ENCODE measurements around the gene NUDT14. TPM values are rescaled to one million over a fixed set of nuclear protein-coding genes. Genes with fewer than 3 reads are reported as not detected.

NUDT14 gene
- total RNA-seq, 2 experiments from 2014 or later: 25.3 to 27.9 TPM

- DNase-seq: no peak
- ATAC-seq: no peak
- Mint-ChIP-seq H3K4me1 (ENCODE audit: low read depth) (no peaks in the 10 kb centered on the region), H3K9me3 (ENCODE audit: insufficient read depth) (peaks cover 8% of the 10 kb centered on the region), H3K4me3 (no peak overlapping the region), H3K27ac (no peak overlapping the region), H3K27me3 (ENCODE audit: low read depth) (peaks cover 12% of the 10 kb centered on the region), H3K36me3 (ENCODE audit: low read depth) (no peaks in the 10 kb centered on the region)
- POLR2A ChIA-PET: no interaction called here
- CTCF ChIA-PET: no interaction called here
Measured at GRCh38 chr14:105136401-105137322, 44.5 kb downstream of the NUDT14 start.

- ATAC-seq (no peak), DNase-seq (no peak)
- no peak overlapping the region for H3K4me3 Mint-ChIP-seq
- no peak overlapping the region for H3K27ac Mint-ChIP-seq
- H3K27me3 Mint-ChIP-seq (ENCODE audit: low read depth): peaks cover 12% of the 10 kb centered on the region
- H3K36me3 Mint-ChIP-seq (ENCODE audit: low read depth): no peaks in the 10 kb centered on the region
- POLR2A ChIA-PET: no interaction called here
- H3K9me3 Mint-ChIP-seq (ENCODE audit: insufficient read depth): peaks cover 8% of the 10 kb centered on the region
- CTCF ChIA-PET: no interaction called here
- H3K4me1 Mint-ChIP-seq (ENCODE audit: low read depth): no peaks in the 10 kb centered on the region
Measured at GRCh38 chr14:105135700-105136395, 45.3 kb downstream of the NUDT14 start.

- no peak for DNase-seq
- Mint-ChIP-seq H3K9me3 (ENCODE audit: insufficient read depth) (peaks cover 5% of the 10 kb centered on the region), H3K27ac (no peak overlapping the region), H3K27me3 (ENCODE audit: low read depth) (peaks cover 15% of the 10 kb centered on the region), H3K4me1 (ENCODE audit: low read depth) (no peaks in the 10 kb centered on the region), H3K36me3 (ENCODE audit: low read depth) (no peaks in the 10 kb centered on the region), H3K4me3 (no peak overlapping the region)
- CTCF ChIA-PET: no interaction called here
- ATAC-seq: no peak
- POLR2A ChIA-PET: no interaction called here
Measured at GRCh38 chr14:105132921-105133654, 48.0 kb downstream of the NUDT14 start.

- Mint-ChIP-seq H3K36me3 (ENCODE audit: low read depth) (no peaks in the 10 kb centered on the region), H3K9me3 (ENCODE audit: insufficient read depth) (peaks cover 5% of the 10 kb centered on the region), H3K4me1 (ENCODE audit: low read depth) (no peaks in the 10 kb centered on the region), H3K27ac (no peak overlapping the region), H3K27me3 (ENCODE audit: low read depth) (peaks cover 15% of the 10 kb centered on the region), H3K4me3 (no peak overlapping the region)
- ChIA-PET CTCF (no interaction called here), POLR2A (no interaction called here)
- no peak for DNase-seq
- ATAC-seq: no peak
Measured at GRCh38 chr14:105131241-105131640, 49.9 kb downstream of the NUDT14 start.

GRCh38 chr14:105128059-105128458, 53.1 kb downstream of the NUDT14 start:
- H3K36me3 Mint-ChIP-seq (ENCODE audit: low read depth): no peaks in the 10 kb centered on the region
- H3K27ac Mint-ChIP-seq: no peak overlapping the region
- ATAC-seq (no peak), DNase-seq (no peak)
- peaks cover 24% of the 10 kb centered on the region for H3K27me3 Mint-ChIP-seq (ENCODE audit: low read depth)
- POLR2A ChIA-PET: no interaction called here
- CTCF ChIA-PET: interaction anchor here (1.0 kb wide), 1 partner anchor 62 kb away, joined by 3 read pairs; no protein-coding TSS in a partner anchor
- H3K9me3 Mint-ChIP-seq (ENCODE audit: insufficient read depth): peaks cover 5% of the 10 kb centered on the region
- no peak overlapping the region for H3K4me3 Mint-ChIP-seq
- H3K4me1 Mint-ChIP-seq (ENCODE audit: low read depth): peaks cover 5% of the 10 kb centered on the region

GRCh38 chr14:105126981-105127329, 54.2 kb downstream of the NUDT14 start:
- ChIA-PET POLR2A (no interaction called here), CTCF (no interaction called here)
- Mint-ChIP-seq H3K4me1 (ENCODE audit: low read depth) (peaks cover 5% of the 10 kb centered on the region), H3K27me3 (ENCODE audit: low read depth) (peaks cover 23% of the 10 kb centered on the region), H3K36me3 (ENCODE audit: low read depth) (no peaks in the 10 kb centered on the region), H3K27ac (no peak overlapping the region), H3K9me3 (ENCODE audit: insufficient read depth) (peaks cover 5% of the 10 kb centered on the region), H3K4me3 (no peak overlapping the region)
- no peak for DNase-seq
- ATAC-seq: no peak

- peaks cover 5% of the 10 kb centered on the region for H3K4me1 Mint-ChIP-seq (ENCODE audit: low read depth)
- POLR2A ChIA-PET: no interaction called here
- DNase-seq (peak; percentile 7), ATAC-seq (no peak)
- H3K27ac Mint-ChIP-seq: no peak overlapping the region
- H3K36me3 Mint-ChIP-seq (ENCODE audit: low read depth): no peaks in the 10 kb centered on the region
- peaks cover 5% of the 10 kb centered on the region for H3K9me3 Mint-ChIP-seq (ENCODE audit: insufficient read depth)
- peaks cover 23% of the 10 kb centered on the region for H3K27me3 Mint-ChIP-seq (ENCODE audit: low read depth)
- CTCF ChIA-PET: no interaction called here
- H3K4me3 Mint-ChIP-seq: no peak overlapping the region
Measured at GRCh38 chr14:105126126-105126980, 54.8 kb downstream of the NUDT14 start.

- Mint-ChIP-seq H3K36me3 (ENCODE audit: low read depth) (no peaks in the 10 kb centered on the region), H3K4me1 (ENCODE audit: low read depth) (peaks cover 5% of the 10 kb centered on the region), H3K27ac (no peak overlapping the region), H3K9me3 (ENCODE audit: insufficient read depth) (peaks cover 5% of the 10 kb centered on the region), H3K27me3 (ENCODE audit: low read depth) (peaks cover 23% of the 10 kb centered on the region), H3K4me3 (no peak overlapping the region)
- no peak for ATAC-seq
- ChIA-PET CTCF (interaction anchor here (0.6 kb wide), 1 partner anchor 138 kb away, joined by 3 read pairs; no protein-coding TSS in a partner anchor), POLR2A (no interaction called here)
- no peak for DNase-seq
Measured at GRCh38 chr14:105124823-105125222, 56.3 kb downstream of the NUDT14 start.

- Mint-ChIP-seq H3K4me3 (no peak overlapping the region), H3K4me1 (ENCODE audit: low read depth) (peaks cover 5% of the 10 kb centered on the region), H3K9me3 (ENCODE audit: insufficient read depth) (no peaks in the 10 kb centered on the region), H3K27ac (no peak overlapping the region), H3K36me3 (ENCODE audit: low read depth) (no peaks in the 10 kb centered on the region), H3K27me3 (ENCODE audit: low read depth) (peaks cover 23% of the 10 kb centered on the region)
- DNase-seq: no peak
- no peak for ATAC-seq
- CTCF ChIA-PET: interaction anchor here (0.6 kb wide), 1 partner anchor 138 kb away, joined by 3 read pairs; no protein-coding TSS in a partner anchor
- POLR2A ChIA-PET: no interaction called here
Measured at GRCh38 chr14:105123981-105124765, 56.9 kb downstream of the NUDT14 start.

GRCh38 chr14:105123064-105123665, 57.9 kb downstream of the NUDT14 start:
- H3K4me1 Mint-ChIP-seq (ENCODE audit: low read depth): peaks cover 5% of the 10 kb centered on the region
- ChIA-PET POLR2A (no interaction called here), CTCF (no interaction called here)
- H3K36me3 Mint-ChIP-seq (ENCODE audit: low read depth): no peaks in the 10 kb centered on the region
- no peak overlapping the region for H3K27ac Mint-ChIP-seq
- H3K27me3 Mint-ChIP-seq (ENCODE audit: low read depth): peaks cover 25% of the 10 kb centered on the region
- no peaks in the 10 kb centered on the region for H3K9me3 Mint-ChIP-seq (ENCODE audit: insufficient read depth)
- DNase-seq (peak; percentile 4), ATAC-seq (no peak)
- H3K4me3 Mint-ChIP-seq: no peak overlapping the region
